HK-2 (cell line): ENCODE measurements around the gene HIPK1.
A peak's percentile ranks its signal among the peaks of the same experiment; 100 is the strongest.

Experiments used
- DNase-seq: peaks from one replicate; pipeline ENCODE4 v3.0.0-alpha.2; 2018; ENCODE audit not compliant: unreplicated experiment

Gene HIPK1

DNA sequence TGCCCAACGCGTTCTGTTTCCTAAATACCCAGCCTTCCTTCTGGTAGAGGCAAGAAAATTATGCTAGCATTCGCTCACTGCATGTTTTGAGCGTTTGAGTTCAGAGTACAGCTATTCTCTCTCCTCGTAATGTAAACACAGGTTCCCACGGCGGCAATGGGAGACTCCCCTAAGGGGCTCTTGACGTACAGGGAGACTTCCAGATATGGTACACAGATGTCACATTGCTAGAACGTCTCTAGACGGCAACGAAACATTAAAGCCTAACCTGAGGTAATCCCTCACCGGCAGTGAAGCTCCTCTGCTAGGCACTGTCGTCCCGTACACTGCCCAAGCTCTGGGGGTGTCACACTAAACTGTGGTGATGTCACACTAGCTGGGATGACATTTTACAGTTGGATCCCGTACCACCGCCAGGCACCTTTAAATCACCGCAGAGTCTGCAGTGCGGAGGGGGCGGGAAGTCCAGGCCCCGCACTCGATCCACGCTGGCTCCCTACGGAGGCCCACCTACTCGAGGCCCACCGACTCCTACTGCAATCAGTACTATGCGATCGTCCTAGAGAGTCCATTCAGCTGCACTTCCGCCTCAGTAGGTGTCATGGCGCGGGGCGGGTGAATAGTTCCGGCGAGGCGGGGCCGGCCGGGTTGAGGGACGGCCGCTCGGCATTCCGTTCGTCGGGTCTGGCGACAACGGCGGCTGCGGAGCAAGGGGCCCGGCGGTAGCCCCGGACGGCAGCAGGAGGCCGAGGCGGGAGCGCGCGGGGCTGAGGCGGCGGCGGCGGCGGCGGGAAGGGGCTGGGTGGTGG, at the start of gene HIPK1:
Gene HIPK1, plus strand, starts transcription at position 384 of the 809 bp plus-strand sequence.
- peak; percentile 88 for DNase-seq

- DNase-seq, result no peak
These were observed 49.4 kb upstream of the HIPK1 start for GRCh38 chr1:113879739-113880038.

GRCh38 chr1:113881661-113882060, 47.5 kb upstream of the HIPK1 start:
- DNase-seq, result no peak

DNA sequence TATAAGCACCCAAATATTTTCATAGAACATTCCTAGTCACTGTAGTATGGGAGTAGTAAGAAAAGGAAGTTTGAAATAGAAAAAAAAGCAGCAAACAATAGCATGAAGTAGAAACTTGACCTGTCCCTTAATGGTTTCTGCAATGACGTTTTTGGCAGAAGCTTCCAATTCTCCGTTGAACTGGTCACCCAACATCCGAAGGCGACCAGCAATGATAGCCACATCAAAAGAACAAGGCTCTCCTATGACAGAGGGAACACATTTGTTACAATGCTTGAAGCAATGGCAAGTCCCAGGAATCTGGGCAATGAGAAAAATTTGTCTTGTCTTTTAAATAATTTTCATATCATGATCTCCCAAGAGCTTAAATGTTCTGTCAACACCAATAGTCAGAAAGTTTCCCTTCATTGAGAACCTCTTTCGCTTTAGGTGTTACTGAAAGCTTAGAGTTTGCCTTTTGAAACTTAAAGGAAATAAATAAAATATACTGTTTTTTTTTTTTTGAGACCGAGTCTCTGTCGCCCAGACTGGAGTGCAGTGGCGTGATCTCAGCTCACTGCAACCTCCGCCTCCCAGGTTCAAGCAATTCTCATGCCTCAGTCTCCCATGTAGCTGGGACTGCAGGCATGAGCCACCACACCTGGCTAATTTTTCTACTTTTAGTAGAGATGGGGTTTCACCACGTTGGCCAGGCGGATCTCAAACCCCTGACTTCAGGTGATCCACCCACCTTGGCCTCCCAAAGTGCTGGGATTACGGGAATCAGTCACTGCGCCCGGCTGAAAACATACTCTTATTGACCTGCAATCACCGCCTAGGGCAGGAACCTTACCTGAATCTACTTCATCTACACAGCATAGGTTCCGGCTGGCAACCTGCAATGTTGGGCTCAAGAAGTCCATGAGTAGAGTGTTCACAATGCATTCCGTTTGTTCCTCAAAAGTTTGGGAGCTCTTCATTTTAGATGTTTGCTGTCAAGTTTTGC, 42.4 kb upstream of the HIPK1 start:
- DNase-seq, result no peak

DNA sequence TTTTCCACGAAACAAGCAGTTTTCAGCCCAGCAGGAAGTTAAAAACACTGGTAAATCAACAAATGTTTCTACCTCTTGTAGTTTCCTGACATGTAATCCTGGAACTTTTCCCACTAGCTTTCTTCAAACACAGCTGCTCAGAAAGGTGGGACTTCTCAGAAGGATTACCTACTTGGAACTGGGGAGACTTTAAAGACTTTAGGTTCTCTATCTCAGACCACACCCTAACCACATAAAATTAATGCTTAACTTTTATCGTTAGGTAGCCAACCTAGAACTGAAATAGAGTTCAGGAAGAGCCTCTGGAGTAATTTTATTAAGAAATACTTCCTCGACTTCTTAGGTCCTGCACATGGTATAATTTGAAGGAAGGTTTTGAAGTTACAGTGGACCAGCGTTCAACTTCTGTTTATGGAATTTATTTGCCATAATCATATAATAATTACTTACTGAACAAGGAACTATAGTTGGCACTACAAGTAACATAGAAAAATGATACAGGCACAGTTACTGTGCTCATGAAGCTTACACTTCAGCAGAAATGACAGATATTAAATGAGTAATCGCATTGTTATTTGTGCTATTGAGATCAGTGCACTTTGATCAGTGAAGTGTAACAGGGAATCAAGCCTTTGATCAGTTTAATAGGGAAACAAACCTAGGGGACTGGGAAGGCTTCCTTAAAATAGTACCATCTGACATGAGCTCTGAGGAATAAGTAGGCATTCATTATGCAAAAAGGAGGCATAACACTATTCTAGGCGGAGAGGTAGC, 41.5 kb upstream of the HIPK1 start, which contains the start of gene BCL2L15:
Gene BCL2L15, minus strand, starts transcription at position 180 of the 774 bp plus-strand sequence. CDS start 206 bp downstream, outside the sequence.
- DNase-seq, result no peak

- no peak for DNase-seq
These were observed 38.3 kb upstream of the HIPK1 start for GRCh38 chr1:113890816-113891215.

DNA sequence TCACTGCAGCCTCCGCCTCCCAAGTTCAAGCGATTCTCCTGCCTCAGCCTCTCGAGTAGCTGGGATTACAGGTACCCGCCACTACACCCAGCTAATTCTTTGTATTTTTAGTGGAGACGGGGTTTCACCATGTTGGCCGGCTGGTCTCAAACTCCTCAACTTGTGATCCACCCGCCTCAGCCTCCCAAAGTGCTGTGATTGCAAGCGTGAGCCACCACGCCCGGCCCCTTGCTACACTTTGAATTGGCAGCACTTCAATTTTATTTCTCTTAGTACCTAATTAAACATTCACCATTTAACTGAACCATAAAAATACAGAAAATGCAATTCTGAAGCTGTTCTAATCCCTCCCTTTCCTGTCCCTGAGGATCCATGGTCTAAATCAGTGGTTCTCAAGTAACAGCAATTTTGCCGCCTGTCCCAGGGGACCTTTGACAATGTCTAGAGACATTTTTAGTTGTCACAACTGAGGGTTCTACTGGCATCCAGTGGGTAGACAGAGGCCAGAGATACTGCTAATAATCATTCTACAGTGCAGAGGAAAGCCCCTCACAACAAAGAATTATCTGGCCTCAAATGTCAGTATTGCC, 37.4 kb upstream of the HIPK1 start:
- no peak for DNase-seq

DNA sequence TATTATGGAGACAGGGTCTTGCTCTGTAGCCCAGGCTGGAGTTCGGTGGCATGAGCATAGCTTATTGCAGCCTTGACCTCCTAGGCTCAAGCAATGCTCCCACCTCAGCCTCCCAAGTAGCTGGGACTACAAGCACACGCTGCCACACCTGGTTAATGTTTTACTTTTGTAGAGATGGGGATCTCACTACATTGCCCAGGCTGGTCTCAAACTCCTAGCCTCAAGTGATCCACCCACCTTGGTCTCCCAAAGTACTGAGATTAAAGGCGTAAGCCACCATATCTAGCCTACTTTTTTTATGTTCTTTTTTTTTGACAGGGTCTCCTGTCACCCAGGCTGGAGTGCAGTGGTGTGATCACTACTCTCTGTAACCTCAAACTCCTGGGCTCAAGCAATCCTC, 35.9 kb upstream of the HIPK1 start:
- no peak for DNase-seq

DNA sequence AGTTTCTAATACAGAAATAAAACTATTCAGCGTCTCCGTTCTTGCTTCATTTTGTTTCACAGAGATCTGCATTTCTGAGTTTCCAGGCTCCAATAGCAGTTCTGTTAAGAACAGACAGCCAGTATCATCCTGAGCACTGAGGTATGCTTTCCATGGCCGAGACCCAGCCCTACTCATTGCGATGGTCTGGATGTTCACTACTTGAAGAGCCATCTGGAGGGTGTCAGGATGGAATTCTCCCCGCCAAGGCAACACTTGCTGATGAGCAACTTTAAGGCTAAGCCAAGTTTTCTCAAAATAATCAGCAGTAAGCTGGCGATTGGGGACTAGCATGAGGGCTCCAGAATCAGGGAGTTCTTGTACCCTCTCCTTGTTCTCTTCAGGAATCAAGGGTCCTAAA, 34.0 kb upstream of the HIPK1 start:
- DNase-seq, result no peak

- no peak for DNase-seq
These were observed 33.2 kb upstream of the HIPK1 start for GRCh38 chr1:113895961-113896360.

- no peak for DNase-seq
These were observed 30.8 kb upstream of the HIPK1 start for GRCh38 chr1:113898241-113898814.

GRCh38 chr1:113899111-113899510, 30.0 kb upstream of the HIPK1 start:
- no peak for DNase-seq

GRCh38 chr1:113901191-113901590, 27.9 kb upstream of the HIPK1 start:
- no peak for DNase-seq

DNA sequence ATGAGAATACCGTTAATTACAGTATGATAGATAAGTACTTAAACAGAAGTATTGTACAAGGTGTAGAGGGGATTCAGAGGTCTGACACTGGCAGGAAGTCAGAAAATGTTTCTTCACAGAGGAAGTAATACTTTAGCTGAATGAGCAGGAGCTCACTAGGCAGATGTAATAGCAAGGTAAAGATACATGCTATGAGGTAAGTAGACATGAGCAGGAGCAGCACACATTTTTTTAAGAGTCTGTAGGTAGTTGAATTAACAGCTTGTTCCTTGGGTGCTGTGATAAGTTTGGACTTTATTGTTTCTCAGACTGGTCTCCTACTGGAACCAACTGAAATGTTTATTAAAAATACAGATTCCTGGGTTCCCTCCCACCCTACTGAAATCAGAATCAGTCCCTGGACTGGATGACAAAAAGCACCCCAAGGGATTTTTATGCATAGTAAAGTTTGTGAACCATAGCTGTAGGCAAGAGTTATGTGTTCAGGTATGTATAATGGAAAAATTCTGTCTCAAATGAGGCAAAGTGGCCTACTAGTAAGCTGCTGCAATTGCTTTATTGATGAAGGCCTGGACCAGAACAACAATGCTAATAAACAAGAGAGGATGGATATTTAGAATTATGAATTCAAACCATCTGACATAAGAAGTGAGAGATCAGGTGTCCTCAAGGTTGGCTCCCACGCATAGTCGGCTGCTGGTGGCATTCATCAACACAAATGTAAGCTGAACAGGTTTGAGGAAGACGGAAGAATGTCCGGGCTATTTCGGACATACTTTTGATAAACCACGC, 25.4 kb upstream of the HIPK1 start:
- no peak for DNase-seq

DNA sequence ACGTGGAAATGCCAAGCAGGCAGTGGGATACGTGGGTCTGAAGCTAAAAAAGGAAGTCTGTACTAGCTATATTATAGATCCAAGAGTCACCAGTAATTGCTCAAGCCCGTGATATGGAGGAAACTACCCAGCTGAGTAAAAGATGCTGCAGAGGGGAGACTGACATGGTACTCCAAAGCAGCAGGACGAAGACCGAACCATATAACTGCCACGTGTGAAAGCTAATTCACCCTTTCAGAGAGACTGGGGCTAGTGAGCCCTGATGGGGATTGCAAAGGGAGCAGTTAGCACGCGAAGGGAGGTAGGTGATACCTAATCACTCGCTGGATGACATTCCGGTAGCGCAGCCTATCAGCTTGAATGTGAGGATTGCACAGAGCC, 24.8 kb upstream of the HIPK1 start:
- DNase-seq, result peak; percentile 15

DNA sequence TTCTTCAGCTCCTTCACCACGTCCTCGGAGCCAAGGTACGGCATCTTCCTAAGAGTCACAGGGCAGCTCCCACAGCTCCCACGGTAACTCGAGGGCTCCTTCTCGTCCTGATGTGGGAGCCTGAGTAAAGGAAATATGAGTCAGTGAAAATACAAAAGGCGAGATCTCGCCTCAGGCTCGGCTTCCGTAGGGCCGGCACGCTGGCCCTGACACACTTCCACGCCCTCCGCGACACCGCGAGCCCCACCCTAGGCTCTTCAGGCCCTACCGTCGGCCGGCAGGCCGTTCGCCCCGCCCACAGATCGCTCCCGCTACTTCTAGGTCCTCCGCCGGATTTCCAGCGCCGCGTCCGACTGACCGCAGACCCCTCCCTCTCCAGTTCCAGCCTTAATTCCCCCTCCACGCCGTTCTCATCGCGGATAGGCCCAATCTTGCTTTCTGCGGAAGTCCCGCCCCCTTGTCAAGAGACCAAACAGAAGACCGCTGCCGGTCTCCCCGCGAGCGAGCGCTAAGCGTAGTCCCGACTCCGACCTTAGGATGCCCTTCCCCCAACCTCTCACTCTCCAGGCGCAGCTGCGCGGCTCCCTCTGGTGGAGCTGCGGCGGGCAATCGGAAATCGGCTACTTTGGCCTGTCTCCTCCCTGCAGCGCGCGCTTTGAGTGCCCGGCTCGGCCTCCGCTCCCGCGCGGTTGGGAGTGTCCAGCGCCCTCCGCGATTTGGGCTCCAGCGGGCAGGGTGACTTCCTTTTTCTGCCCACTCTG, 24.3 kb upstream of the HIPK1 start, which contains the start of the genes AP4B1 and DCLRE1B:
Gene AP4B1, minus strand, starts transcription at position 126 of the 761 bp plus-strand sequence. Its CDS starts 82 bp downstream, at position 44.
Gene DCLRE1B, plus strand, starts transcription at position 653 of the 761 bp plus-strand sequence. CDS start 261 bp downstream, outside the sequence.
- DNase-seq, result peak; percentile 99

GRCh38 chr1:113905435-113905861, 23.7 kb upstream of the HIPK1 start:
- DNase-seq, result no peak

- peak; percentile 39 for DNase-seq
These were observed 16.4 kb upstream of the HIPK1 start for GRCh38 chr1:113912594-113913311.

- no peak for DNase-seq
These were observed 15.8 kb upstream of the HIPK1 start for GRCh38 chr1:113913312-113913668.
